ENCODE results near the gene ETS2. TPM values are rescaled to one million over a fixed set of nuclear protein-coding genes. Genes with fewer than 3 reads are reported as not detected.

Gene ETS2
- total and polyA plus RNA-seq, 2 of the 4 experiments (the other 2 are of a cell fraction), result 21.3 to 21.7 TPM

GRCh38 chr21:38766987-38767722 lies 38.6 kb upstream of the ETS2 start:
- H3K4ac ChIP-seq (ENCODE audit: low read depth, low read length), result peak overlapping the region; percentile 68
- no peaks in the 10 kb centered on the region for H3K36me3 ChIP-seq (ENCODE audit: control insufficient read depth, insufficient read depth, low read length)
- H3K9me1 ChIP-seq (ENCODE audit: insufficient read depth, low read length), result peaks cover 14% of the 10 kb centered on the region
- no peaks in the 10 kb centered on the region for H3K27me3 ChIP-seq (ENCODE audit: control insufficient read depth, insufficient read depth, low read length)
- peak overlapping the region; percentile 99 for H2BK5ac ChIP-seq (ENCODE audit: low read depth, low read length, poor library complexity, severe bottlenecking)
- peak overlapping the region; percentile 93 for H2BK20ac ChIP-seq (ENCODE audit: low read depth, low read length)
- H2BK120ac ChIP-seq (ENCODE audit: low read depth, low read length), result peak overlapping the region; percentile 88
- H3K23ac ChIP-seq (ENCODE audit: low read depth, low read length), result no peak overlapping the region; the same call in 1 of the 2 replicates
- no peak overlapping the region for H3K4me3 ChIP-seq (ENCODE audit: insufficient read depth, low read depth, low read length)
- 0 out of 2 replicates have a peak overlapping the region, but pooled peaks have one; percentile 14 for H3K56ac ChIP-seq (ENCODE audit: extremely low read depth, insufficient read depth, low read length)
- peak overlapping the region; percentile 34 for H3K14ac ChIP-seq (replicated peaks; ENCODE audit: low read depth, low read length)
- H3K4me2 ChIP-seq (ENCODE audit: low read depth, low read length), result no peak overlapping the region
- in situ Hi-C loops (cut with MboI; ENCODE audit: low sequenced_read_pairs), result no loop called here
- peak overlapping the region; percentile 93 for H2AK5ac ChIP-seq (ENCODE audit: low read depth, low read length)
- H3K27ac ChIP-seq (ENCODE audit: insufficient read depth, low read length), result peak overlapping the region; percentile 73
- DNase-seq, result no peak
- H2AK9ac ChIP-seq (replicated peaks; ENCODE audit: low read depth, low read length, poor library complexity), result no peak overlapping the region
- no peak for TF ChIP-seq USF2 (IDR thresholded peaks at IDR 0.05; ENCODE audit: low read depth, low read length)
- TF ChIP-seq POLR2A (IDR thresholded peaks at IDR 0.05; ENCODE audit: low read depth, low read length), result no peak
- no peak for TF ChIP-seq CHD1 (IDR thresholded peaks at IDR 0.05; ENCODE audit: low read depth, low read length)
- no peak for ATAC-seq (ENCODE audit: low read depth)
- H4K5ac ChIP-seq (ENCODE audit: low read depth, low read length), result peak overlapping the region; percentile 62
- 80% methylated on average over 4 of the region's 13 CpGs; no CpG with 5 or more reads in 1 of the 2 experiments for WGBS, 2 experiments (ENCODE audit: extremely low coverage in 2 of 2, insufficient read length in 1 of 2)
- H2BK15ac ChIP-seq (ENCODE audit: low read depth, low read length), result peak overlapping the region; percentile 95
- dilution Hi-C loops (cut with HindIII; ENCODE audit: low sequenced_read_pairs, unreplicated experiment), result no loop called here
- peak overlapping the region; percentile 83 for H3K18ac ChIP-seq (ENCODE audit: low read depth, low read length)
- peaks cover 0 to 16% of the 10 kb centered on the region in 2 experiments; a peak in 1 of 4 replicates for H3K79me1 ChIP-seq (ENCODE audit: low read depth in 1 of 2, low read length in 2 of 2)
- H4K8ac ChIP-seq (ENCODE audit: low read depth in 2 of 2, low read length in 2 of 2), result peak overlapping the region; percentile 60 to 83
- H4K20me1 ChIP-seq (ENCODE audit: insufficient read depth, low read length), result no peaks in the 10 kb centered on the region
- H3K9ac ChIP-seq (ENCODE audit: low read depth, low read length), result no peak overlapping the region
- no peak overlapping the region for H2AFZ ChIP-seq (replicated peaks; ENCODE audit: low read length, poor library complexity)
- peak overlapping the region; percentile 58 for H4K91ac ChIP-seq (ENCODE audit: insufficient read depth, low read depth, low read length)
- CTCF ChIA-PET, result interaction anchor here (0.6 to 1.2 kb wide), 2 partner anchors 29 to 258 kb away, joined by 3 to 5 read pairs; no protein-coding TSS in a partner anchor
- POLR2A ChIA-PET (ENCODE audit: unreplicated experiment), result no interaction called here
- H3K4me1 ChIP-seq (ENCODE audit: control insufficient read depth, insufficient read depth, low read length), result peaks cover 21% of the 10 kb centered on the region
- H3K9me3 ChIP-seq (ENCODE audit: control insufficient read depth, insufficient read depth, low read length), result peaks cover 4% of the 10 kb centered on the region; the same call in 1 of the 2 replicates
- no TSS peak for BruUV-seq (replicated peaks)
- intact Hi-C loops (cut with micrococcal nuclease), result no loop called here

Data from IMR-90 (cell line).